ENCODE data around the gene RAD54L2.

GRCh38 chr3:51519848-51520247 is 18.7 kb upstream of the RAD54L2 start:
- no peak for TF ChIP-seq CTCF (IDR thresholded peaks at IDR 0.05)
- TF ChIP-seq POLR2AphosphoS5 (IDR thresholded peaks at IDR 0.05), result no peak
- TF ChIP-seq EP300 (IDR thresholded peaks at IDR 0.05), result no peak
- no peak for TF ChIP-seq POLR2A (IDR thresholded peaks at IDR 0.05)

All from gastroesophageal sphincter (tissue), 3 donors.